ENCODE results near the gene RAB20. TPM values are rescaled to one million over a fixed set of nuclear protein-coding genes. Genes with fewer than 3 reads are reported as not detected.

The RAB20 gene
- total and polyA plus RNA-seq, 10 of the 15 experiments (the other 5 are each of a cell fraction or from before 2014, with no cell fraction given) = 0.48 to 33.1 (median 9.6) TPM

- TF ChIP-seq, protein P1, sequence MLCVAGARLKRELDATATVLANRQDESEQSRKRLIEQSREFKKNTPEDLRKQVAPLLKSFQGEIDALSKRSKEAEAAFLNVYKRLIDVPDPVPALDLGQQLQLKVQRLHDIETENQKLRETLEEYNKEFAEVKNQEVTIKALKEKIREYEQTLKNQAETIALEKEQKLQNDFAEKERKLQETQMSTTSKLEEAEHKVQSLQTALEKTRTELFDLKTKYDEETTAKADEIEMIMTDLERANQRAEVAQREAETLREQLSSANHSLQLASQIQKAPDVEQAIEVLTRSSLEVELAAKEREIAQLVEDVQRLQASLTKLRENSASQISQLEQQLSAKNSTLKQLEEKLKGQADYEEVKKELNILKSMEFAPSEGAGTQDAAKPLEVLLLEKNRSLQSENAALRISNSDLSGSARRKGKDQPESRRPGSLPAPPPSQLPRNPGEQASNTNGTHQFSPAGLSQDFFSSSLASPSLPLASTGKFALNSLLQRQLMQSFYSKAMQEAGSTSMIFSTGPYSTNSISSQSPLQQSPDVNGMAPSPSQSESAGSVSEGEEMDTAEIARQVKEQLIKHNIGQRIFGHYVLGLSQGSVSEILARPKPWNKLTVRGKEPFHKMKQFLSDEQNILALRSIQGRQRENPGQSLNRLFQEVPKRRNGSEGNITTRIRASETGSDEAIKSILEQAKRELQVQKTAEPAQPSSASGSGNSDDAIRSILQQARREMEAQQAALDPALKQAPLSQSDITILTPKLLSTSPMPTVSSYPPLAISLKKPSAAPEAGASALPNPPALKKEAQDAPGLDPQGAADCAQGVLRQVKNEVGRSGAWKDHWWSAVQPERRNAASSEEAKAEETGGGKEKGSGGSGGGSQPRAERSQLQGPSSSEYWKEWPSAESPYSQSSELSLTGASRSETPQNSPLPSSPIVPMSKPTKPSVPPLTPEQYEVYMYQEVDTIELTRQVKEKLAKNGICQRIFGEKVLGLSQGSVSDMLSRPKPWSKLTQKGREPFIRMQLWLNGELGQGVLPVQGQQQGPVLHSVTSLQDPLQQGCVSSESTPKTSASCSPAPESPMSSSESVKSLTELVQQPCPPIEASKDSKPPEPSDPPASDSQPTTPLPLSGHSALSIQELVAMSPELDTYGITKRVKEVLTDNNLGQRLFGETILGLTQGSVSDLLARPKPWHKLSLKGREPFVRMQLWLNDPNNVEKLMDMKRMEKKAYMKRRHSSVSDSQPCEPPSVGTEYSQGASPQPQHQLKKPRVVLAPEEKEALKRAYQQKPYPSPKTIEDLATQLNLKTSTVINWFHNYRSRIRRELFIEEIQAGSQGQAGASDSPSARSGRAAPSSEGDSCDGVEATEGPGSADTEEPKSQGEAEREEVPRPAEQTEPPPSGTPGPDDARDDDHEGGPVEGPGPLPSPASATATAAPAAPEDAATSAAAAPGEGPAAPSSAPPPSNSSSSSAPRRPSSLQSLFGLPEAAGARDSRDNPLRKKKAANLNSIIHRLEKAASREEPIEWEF (IDR thresholded peaks at IDR 0.05; ENCODE audit: insufficient replicate concordance, low read depth, low read length) = no peak
- TF ChIP-seq CBX3 (IDR thresholded peaks at IDR 0.05; ENCODE audit: borderline replicate concordance, low read depth) = no peak
Measured at GRCh38 chr13:110496281-110496680, 65.2 kb downstream of the RAB20 start (continued).

GRCh38 chr13:110495881-110496280 is 65.6 kb downstream of the RAB20 start:
- intact Hi-C loops (cut with micrococcal nuclease; ENCODE audit: unreplicated experiment) = no loop called here
- Histone ChIP-seq H3K4me2 (ENCODE audit: control insufficient read depth, insufficient read depth) (no peak overlapping the region), H3K36me3 (ENCODE audit: control insufficient read depth in 2 of 2, insufficient read depth in 2 of 2, low read length in 1 of 2) (no peaks in the 10 kb centered on the region), H4K20me1 (ENCODE audit: control insufficient read depth, insufficient read depth) (no peaks in the 10 kb centered on the region), H3K79me2 (ENCODE audit: control insufficient read depth, insufficient read depth, low read length) (no peaks in the 10 kb centered on the region), H3K27me3 (replicated peaks in 1 of 2; ENCODE audit: control insufficient read depth in 2 of 2, insufficient read depth in 2 of 2, low read length in 1 of 2) (no peaks in the 10 kb centered on the region), H3K9ac (ENCODE audit: control insufficient read depth, insufficient read depth, low read length) (no peak overlapping the region), H3K4me1 (ENCODE audit: control insufficient read depth, insufficient read depth, low read length) (no peaks in the 10 kb centered on the region), H3K27ac (ENCODE audit: control insufficient read depth, insufficient read depth) (no peak overlapping the region), H3K4me3 (no peak overlapping the region), H2AFZ (ENCODE audit: control insufficient read depth, low read depth, low read length) (no peak overlapping the region), H3K9me3 (replicated peaks; ENCODE audit: control insufficient read depth, insufficient read depth, low read length) (peaks cover 2% of the 10 kb centered on the region; the same call in 1 of the 3 replicates)
- in situ Hi-C loops (cut with MboI) = no loop called here
- WGBS (ENCODE audit: insufficient coverage, insufficient replicate concordance, low lambda C conversion rate, missing lambda C conversion rate) = 58% methylated on average over 3 of the region's 3 CpGs
- SMC1A ChIA-PET (ENCODE audit: uncharacterized antibody, unreplicated experiment) = no interaction called here
- CTCF ChIA-PET = no interaction called here
- ATAC-seq (no peak), DNase-seq (ENCODE audit: low read depth, low spot score) (no peak), FAIRE-seq (no peak)
- POLR2A ChIA-PET = no interaction called here
- no TSS peak for BruUV-seq (replicated peaks)
- RAD21 ChIA-PET (ENCODE audit: unreplicated experiment) = no interaction called here
- TF ChIP-seq POU2F2 (IDR thresholded peaks at IDR 0.05; ENCODE audit: borderline replicate concordance, low read depth, low read length) (no peak), NR2C2 (IDR thresholded peaks at IDR 0.05; ENCODE audit: borderline replicate concordance, control insufficient read depth, insufficient read length, low read depth) (no peak), TCF12 (IDR thresholded peaks at IDR 0.05; ENCODE audit: low read depth, low read length) (no peak), ZNF24 (IDR thresholded peaks at IDR 0.05) (no peak), MTA3 (IDR thresholded peaks at IDR 0.05; ENCODE audit: borderline replicate concordance, low read length) (no peak), NFXL1 (IDR thresholded peaks at IDR 0.05; ENCODE audit: borderline replicate concordance) (no peak), GATAD2B (conservative IDR thresholded peaks at IDR 0.05; ENCODE audit: low read depth) (no peak), REST (IDR thresholded peaks at IDR 0.05; ENCODE audit: low read depth, low read length) (no peak)
- TF ChIP-seq, protein P2, sequence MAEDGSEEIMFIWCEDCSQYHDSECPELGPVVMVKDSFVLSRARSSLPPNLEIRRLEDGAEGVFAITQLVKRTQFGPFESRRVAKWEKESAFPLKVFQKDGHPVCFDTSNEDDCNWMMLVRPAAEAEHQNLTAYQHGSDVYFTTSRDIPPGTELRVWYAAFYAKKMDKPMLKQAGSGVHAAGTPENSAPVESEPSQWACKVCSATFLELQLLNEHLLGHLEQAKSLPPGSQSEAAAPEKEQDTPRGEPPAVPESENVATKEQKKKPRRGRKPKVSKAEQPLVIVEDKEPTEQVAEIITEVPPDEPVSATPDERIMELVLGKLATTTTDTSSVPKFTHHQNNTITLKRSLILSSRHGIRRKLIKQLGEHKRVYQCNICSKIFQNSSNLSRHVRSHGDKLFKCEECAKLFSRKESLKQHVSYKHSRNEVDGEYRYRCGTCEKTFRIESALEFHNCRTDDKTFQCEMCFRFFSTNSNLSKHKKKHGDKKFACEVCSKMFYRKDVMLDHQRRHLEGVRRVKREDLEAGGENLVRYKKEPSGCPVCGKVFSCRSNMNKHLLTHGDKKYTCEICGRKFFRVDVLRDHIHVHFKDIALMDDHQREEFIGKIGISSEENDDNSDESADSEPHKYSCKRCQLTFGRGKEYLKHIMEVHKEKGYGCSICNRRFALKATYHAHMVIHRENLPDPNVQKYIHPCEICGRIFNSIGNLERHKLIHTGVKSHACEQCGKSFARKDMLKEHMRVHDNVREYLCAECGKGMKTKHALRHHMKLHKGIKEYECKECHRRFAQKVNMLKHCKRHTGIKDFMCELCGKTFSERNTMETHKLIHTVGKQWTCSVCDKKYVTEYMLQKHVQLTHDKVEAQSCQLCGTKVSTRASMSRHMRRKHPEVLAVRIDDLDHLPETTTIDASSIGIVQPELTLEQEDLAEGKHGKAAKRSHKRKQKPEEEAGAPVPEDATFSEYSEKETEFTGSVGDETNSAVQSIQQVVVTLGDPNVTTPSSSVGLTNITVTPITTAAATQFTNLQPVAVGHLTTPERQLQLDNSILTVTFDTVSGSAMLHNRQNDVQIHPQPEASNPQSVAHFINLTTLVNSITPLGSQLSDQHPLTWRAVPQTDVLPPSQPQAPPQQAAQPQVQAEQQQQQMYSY (CRISPR knock-in tag; IDR thresholded peaks at IDR 0.05) = no peak
